Neural cell (in vitro differentiated cells): ENCODE data around the gene DRICH1. TPM values are rescaled to one million over a fixed set of nuclear protein-coding genes. Genes with fewer than 3 reads are reported as not detected.
"Not testable (repeated sequence)": the region's sequence is repeated elsewhere in the genome, so short reads cannot be mapped to it uniquely, and the experiment has no call there.

Experiments
- H2AFZ ChIP-seq: fragments of 200-600, 300-800 bp; sonication (generic), shearing (Covaris generic); 2 replicates; pipeline ENCODE4 v1.6.0; 2014; ENCODE audit warnings: low read depth, mild to moderate bottlenecking, antibody characterized with exemption, low read length, moderate library complexity
- H3F3A ChIP-seq: fragments of 200-600 bp; shearing (Covaris generic); 2 replicates; pipeline ENCODE4 v1.6.1; 2016; ENCODE audit warnings: mild to moderate bottlenecking, moderate library complexity, mixed read lengths, antibody characterized with exemption, low read length; ENCODE audit not compliant: insufficient read depth, poor library complexity, severe bottlenecking
- H3K27ac ChIP-seq: fragments of 200-600, 300-800 bp; sonication (generic), shearing (Covaris generic); 2 replicates; pipeline ENCODE4 v1.5.1; 2014; ENCODE audit warnings: mild to moderate bottlenecking, low read length, moderate library complexity
- H3K27me3 ChIP-seq: fragments of 300-800, 200-600 bp; sonication (generic), shearing (Covaris generic); 2 replicates; pipeline ENCODE4 v1.6.0; 2014; ENCODE audit warnings: mild to moderate bottlenecking, low read depth, low read length, moderate library complexity; ENCODE audit not compliant: insufficient read depth
- H3K36me3 ChIP-seq: fragments of 300-800, 200-600 bp; sonication (generic), shearing (Covaris generic); 2 replicates; pipeline ENCODE4 v1.5.1; 2014; ENCODE audit warnings: mild to moderate bottlenecking, antibody characterized with exemption, low read length, moderate library complexity; ENCODE audit not compliant: insufficient read depth
- H3K4me2 ChIP-seq: fragments of 300-800, 200-600 bp; sonication (generic), shearing (Covaris generic); 2 replicates; pipeline ENCODE4 v1.6.0; 2014; ENCODE audit warnings: mild to moderate bottlenecking, low read length
- H3K4me3 ChIP-seq: fragments of 300-800, 200-600 bp; sonication (generic), shearing (Covaris generic); 2 replicates; pipeline ENCODE4 v1.5.1; 2014; ENCODE audit warnings: mild to moderate bottlenecking, low read length, moderate library complexity
- H3K79me2 ChIP-seq: fragments of 200-600 bp; shearing (Covaris generic); replicated peaks from 2 replicates; pipeline ENCODE4 v1.6.0; 2014; ENCODE audit warnings: mild to moderate bottlenecking, low read length, moderate library complexity; ENCODE audit not compliant: insufficient read depth
- H3K9ac ChIP-seq: fragments of 300-800, 200-600 bp; sonication (generic), shearing (Covaris generic); 2 replicates; pipeline ENCODE4 v1.6.1; 2016; ENCODE audit warnings: mild to moderate bottlenecking, low read length, mixed read lengths
- H3K9me2 ChIP-seq: fragments of 200-600 bp; shearing (Covaris generic); 2 replicates; pipeline ENCODE4 v1.6.1; 2016; ENCODE audit warnings: mild to moderate bottlenecking, low read length, mixed read lengths; ENCODE audit not compliant: insufficient read depth
- H3K9me3 ChIP-seq: fragments of 200-600, 300-800 bp; sonication (generic), shearing (Covaris generic); 2 replicates; pipeline ENCODE4 v1.6.1; 2016; ENCODE audit warnings: mild to moderate bottlenecking, mixed run types, low read length, moderate library complexity, mixed read lengths
- H4K20me1 ChIP-seq: fragments of 200-600 bp; shearing (Covaris generic); 2 replicates; pipeline ENCODE4 v1.6.1; 2016; ENCODE audit warnings: mild to moderate bottlenecking, mixed run types; ENCODE audit not compliant: insufficient read depth
- polyA plus RNA-seq: library from polyadenylated mRNA; depleted of rRNA; stranded (reverse); fragments of >200 nt; gene quantifications from 2 replicates; pipeline ENCODE4 v1.2.3, GENCODE V29; 2014
- small RNA-seq, 3 experiments: library from RNA; depleted of rRNA; stranded (forward); fragments of <200 nt; gene quantifications; one replicate each; pipeline ENCODE3, GENCODE V24; 2012

DRICH1 gene
- polyA plus RNA-seq, 1 donor from 2014 or later: 0.48 TPM

- H3F3A ChIP-seq, H3K36me3 ChIP-seq, H3K27me3 ChIP-seq, H3K4me3 ChIP-seq, H2AFZ ChIP-seq, H4K20me1 ChIP-seq, H3K4me2 ChIP-seq, H3K79me2 ChIP-seq, H3K9me2 ChIP-seq, H3K9ac ChIP-seq, H3K9me3 ChIP-seq: not testable (repeated sequence)
- H3K27ac ChIP-seq: peak overlapping the region; percentile 12
These were observed 71.9 kb downstream of the DRICH1 start for GRCh38 chr22:23560215-23560614.

Small RNA genes lying within 50 kb of the gene (small RNA-seq; reads per million reads assigned to genes)
- 0 reads per million in 3 experiments for gene AP000346.3

Other genes starting within 250 kb of the DRICH1 start
- not detected in 2 replicates for gene IGLL1, start 52.0 kb downstream of the DRICH1 start, polyA plus RNA-seq
- not detected in 2 replicates for gene RGL4, start 58.7 kb upstream of the DRICH1 start, polyA plus RNA-seq
- 1.3 and 1.5 TPM in 2 replicates for gene ZNF70, start 118.8 kb upstream of the DRICH1 start, polyA plus RNA-seq
- not detected in 2 replicates for gene VPREB3, start 122.1 kb upstream of the DRICH1 start, polyA plus RNA-seq
- gene C22orf15, start 130.7 kb upstream of the DRICH1 start, polyA plus RNA-seq: not detected in 2 replicates
- 3.8 TPM in 1 of 2 replicates, not detected in the other for gene CHCHD10, start 135.7 kb upstream of the DRICH1 start, polyA plus RNA-seq
- 9.3 and 12.2 TPM in 2 replicates for gene MMP11, start 140.5 kb upstream of the DRICH1 start, polyA plus RNA-seq
- 97.5 and 98.9 TPM in 2 replicates for gene SMARCB1, start 154.6 kb upstream of the DRICH1 start, polyA plus RNA-seq
- 0.84 and 1.4 TPM in 2 replicates for gene DERL3, start 206.7 kb upstream of the DRICH1 start, polyA plus RNA-seq
- gene SLC2A11, start 225.6 kb upstream of the DRICH1 start, polyA plus RNA-seq: 45.7 and 48.6 TPM in 2 replicates